ENCODE measurements around the gene C4BPA.
A peak's percentile ranks its signal among the peaks of the same experiment; 100 is the strongest.

C4BPA gene

GRCh38 chr1:207089627-207090355 lies 14.2 kb upstream of the C4BPA start:
- H3K4me3 ChIP-seq (ENCODE audit: low read length): no peak overlapping the region
- no peak for DNase-seq (ENCODE audit: low read depth)
- TF ChIP-seq CTCF (IDR thresholded peaks at IDR 0.05; ENCODE audit: insufficient read depth, low read depth, low read length, missing control alignments): no peak

DNA sequence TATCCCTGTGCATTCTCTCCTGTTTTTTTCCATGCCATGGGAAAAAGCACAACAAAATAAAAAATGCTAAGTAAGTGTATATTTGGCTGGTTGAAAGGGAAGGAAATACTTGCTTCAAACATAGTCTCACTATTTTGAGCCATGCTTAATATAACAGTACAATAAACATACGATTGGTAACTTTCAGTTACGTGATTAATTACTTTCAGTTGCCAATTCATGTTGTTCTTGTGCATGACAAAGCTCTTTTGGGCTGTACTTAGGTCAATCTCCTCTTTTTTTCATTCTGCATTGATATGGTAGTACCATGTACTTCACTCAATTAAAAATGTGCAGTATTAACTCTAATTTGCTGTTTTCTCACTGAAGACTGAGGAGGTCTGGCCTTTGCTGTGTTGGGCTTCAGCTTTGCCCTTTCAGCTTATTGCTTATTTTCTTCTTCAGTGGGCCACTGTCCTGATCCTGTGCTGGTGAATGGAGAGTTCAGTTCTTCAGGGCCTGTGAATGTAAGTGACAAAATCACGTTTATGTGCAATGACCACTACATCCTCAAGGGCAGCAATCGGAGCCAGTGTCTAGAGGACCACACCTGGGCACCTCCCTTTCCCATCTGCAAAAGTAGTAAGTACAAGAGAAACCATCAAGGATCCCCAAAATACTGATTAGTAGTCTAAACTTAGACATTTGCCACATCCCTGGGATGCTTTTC lies 12.7 kb upstream of the C4BPA start:
- no peak for TF ChIP-seq CTCF (IDR thresholded peaks at IDR 0.05; ENCODE audit: insufficient read depth, low read depth, low read length, missing control alignments)
- DNase-seq (ENCODE audit: low read depth): no peak
- H3K4me3 ChIP-seq (ENCODE audit: low read length): no peak overlapping the region

- DNase-seq (ENCODE audit: low read depth): no peak
- TF ChIP-seq CTCF (IDR thresholded peaks at IDR 0.05; ENCODE audit: insufficient read depth, low read depth, low read length, missing control alignments): no peak
- no peak overlapping the region for H3K4me3 ChIP-seq (ENCODE audit: low read length)
Observed at GRCh38 chr1:207093944-207094343, 10.1 kb upstream of the C4BPA start.

- no peak overlapping the region for H3K4me3 ChIP-seq (ENCODE audit: low read length)
- DNase-seq (ENCODE audit: low read depth): peak; percentile 5
Observed at GRCh38 chr1:207097871-207098324, 6.1 kb upstream of the C4BPA start.

DNA sequence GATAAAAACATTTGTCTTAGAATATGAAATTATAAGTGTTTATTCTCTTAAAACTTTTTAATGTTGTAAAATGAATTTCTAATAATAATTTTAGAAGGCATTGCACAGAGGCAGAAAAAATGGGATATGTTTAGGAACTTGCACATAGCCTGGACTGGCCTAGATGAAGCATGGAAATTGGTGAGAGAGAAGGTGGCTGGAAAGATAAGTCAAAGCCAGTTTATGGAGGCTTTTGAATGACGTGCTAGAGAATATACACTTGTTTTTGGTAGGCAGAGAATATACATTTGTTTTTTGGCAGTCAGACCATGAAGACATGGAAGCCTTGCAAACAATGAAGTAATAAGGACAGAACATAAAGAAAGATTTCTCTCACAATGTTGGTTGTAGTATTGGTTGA lies 2.3 kb upstream of the C4BPA start:
- H3K4me3 ChIP-seq (ENCODE audit: low read length): no peak overlapping the region
- no peak for DNase-seq (ENCODE audit: low read depth)
- TF ChIP-seq CTCF (IDR thresholded peaks at IDR 0.05; ENCODE audit: insufficient read depth, low read depth, low read length, missing control alignments): no peak

More at GRCh38 chr1:207097871-207098324, 6.1 kb upstream of the C4BPA start:
- no peak for TF ChIP-seq CTCF (IDR thresholded peaks at IDR 0.05; ENCODE audit: insufficient read depth, low read depth, low read length, missing control alignments)

DNA sequence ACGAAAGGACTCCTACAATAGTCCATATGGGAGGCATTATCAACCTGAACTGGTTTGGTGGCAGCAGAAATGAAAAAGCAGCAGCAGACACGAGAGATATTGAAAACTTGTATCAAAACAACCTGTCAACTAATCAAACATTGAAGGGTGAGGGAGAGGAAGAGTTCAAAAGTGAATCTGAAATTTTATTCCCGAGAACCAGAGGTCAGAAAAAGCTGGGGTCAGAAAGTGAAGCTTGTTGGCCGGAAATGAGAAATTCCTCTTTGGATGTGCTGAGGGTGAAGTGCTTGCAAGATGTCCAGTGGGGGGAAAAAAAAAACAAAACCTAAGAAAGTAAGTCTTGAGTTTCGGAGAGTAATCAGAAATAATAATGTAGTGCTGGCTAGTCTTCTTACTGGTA lies 1.9 kb upstream of the C4BPA start:
- no peak for DNase-seq (ENCODE audit: low read depth)
- TF ChIP-seq CTCF (IDR thresholded peaks at IDR 0.05; ENCODE audit: insufficient read depth, low read depth, low read length, missing control alignments): no peak
- H3K4me3 ChIP-seq (ENCODE audit: low read length): no peak overlapping the region
